ENCODE measurements around the gene HYOU1. TPM values are rescaled to one million over a fixed set of nuclear protein-coding genes. Genes with fewer than 3 reads are reported as not detected.

HYOU1 gene
- total and polyA plus RNA-seq, 2 experiments from 2014 or later: 48.2 to 229 TPM

- Mint-ChIP-seq H3K9me3 (no peaks in the 10 kb centered on the region), H3K27me3 (ENCODE audit: insufficient read depth, low read depth, poor library complexity) (peaks cover 11% of the 10 kb centered on the region), H3K4me1 (peaks cover 27% of the 10 kb centered on the region), H3K4me3 (peak within 1 kb of the TSS; percentile 80), H3K27ac (peak within 1 kb of the TSS; percentile 99), H3K36me3 (ENCODE audit: low read depth) (peaks cover 22% of the 10 kb centered on the region)
- peaks cover 30% of the 10 kb centered on the region for H3F3A ChIP-seq (replicated peaks; ENCODE audit: low read depth)
- peaks cover 15% of the 10 kb centered on the region for H3K79me2 ChIP-seq (replicated peaks; ENCODE audit: insufficient read depth)
- no peaks in the 10 kb centered on the region for H3K27me3 ChIP-seq (ENCODE audit: insufficient read depth)
- H3K36me3 ChIP-seq (ENCODE audit: insufficient read depth): peaks cover 9% of the 10 kb centered on the region
- peak; percentile 87 for ATAC-seq
- TF ChIP-seq REST (IDR thresholded peaks at IDR 0.05; ENCODE audit: unreplicated experiment): peak; percentile 12
- TF ChIP-seq ZNF331 (CRISPR knock-in tag; IDR thresholded peaks at IDR 0.05; ENCODE audit: low read depth): no peak
- peak; percentile 83 for TF ChIP-seq ETS1 (IDR thresholded peaks at IDR 0.05)
- peak; percentile 83 for TF ChIP-seq CREB1 (CRISPR knock-in tag; IDR thresholded peaks at IDR 0.05; ENCODE audit: low read depth)
- 0 out of 2 replicates have a peak, but pooled peaks have one; percentile 33 for TF ChIP-seq ZNF114 (CRISPR knock-in tag; IDR thresholded peaks at IDR 0.05)
- TF ChIP-seq ZNF462 (CRISPR knock-in tag; IDR thresholded peaks at IDR 0.05): no peak
- H3K4me1 ChIP-seq (ENCODE audit: insufficient read depth): peaks cover 30% of the 10 kb centered on the region
- no peaks in the 10 kb centered on the region for H3K9me2 ChIP-seq (ENCODE audit: insufficient read depth)
- peak within 1 kb of the TSS; percentile 89 for H2AFZ ChIP-seq
- H4K20me1 ChIP-seq (replicated peaks; ENCODE audit: insufficient read depth): no peaks in the 10 kb centered on the region
- peak within 1 kb of the TSS; percentile 100 for H3K4me2 ChIP-seq
- peak; percentile 98 for DNase-seq (ENCODE audit: low spot score)
- H3K27ac ChIP-seq (ENCODE audit: low read depth): peak within 1 kb of the TSS; percentile 90
- H3K4me3 ChIP-seq: peak within 1 kb of the TSS; percentile 98
These were observed 44.9 kb upstream of the HYOU1 start, which contains the start of gene DPAGT1 for GRCh38 chr11:119101759-119102423. DPAGT1 (minus strand) TSS chr11:119101853; CDS start chr11:119101655, 198 bp downstream.
